HEK293T (cell line): ENCODE data around the gene RAB3B.

Experiments
- CTCF ChIA-PET: fragments of 350-600 bp; formaldehyde crosslinking; extraction: SDS; loops from one replicate; lab custom pipeline; 2021; ENCODE audit warnings: antibody characterized with exemption, inconsistent platforms; lab: Yijun Ruan, JAX
- POLR2A ChIA-PET: fragments of 350-600 bp; formaldehyde crosslinking; extraction: SDS; loops from one replicate; lab custom pipeline; 2020; ENCODE audit warnings: antibody characterized with exemption, inconsistent platforms; lab: Yijun Ruan, JAX
- DNase-seq: peaks from one replicate; pipeline ENCODE4 v3.0.0; 2012; ENCODE audit warnings: mixed read lengths; ENCODE audit errors: extremely low spot score
- ARNT ChIP-seq: fragments of 450-650 bp; IDR thresholded peaks from 2 replicates; pipeline ENCODE4 v1.6.1; 2017; ENCODE audit warnings: mild to moderate bottlenecking
- BHLHE40 ChIP-seq: fragments of 450-650 bp; IDR thresholded peaks from 2 replicates; pipeline ENCODE4 v1.6.1; 2016; ENCODE audit warnings: mild to moderate bottlenecking, moderate library complexity, borderline replicate concordance
- CTBP1 ChIP-seq: fragments of 450-650 bp; IDR thresholded peaks from 2 replicates; pipeline ENCODE4 v1.6.1; 2016; ENCODE audit warnings: borderline replicate concordance
- ELF4 ChIP-seq: fragments of 450-650 bp; IDR thresholded peaks from 2 replicates; pipeline ENCODE4 v1.6.1; 2017; ENCODE audit warnings: antibody characterized with exemption
- FOXA1 ChIP-seq: fragments of 450-650 bp; IDR thresholded peaks from 2 replicates; pipeline ENCODE4 v1.6.1; 2016; ENCODE audit warnings: mild to moderate bottlenecking
- FOXK2 ChIP-seq: fragments of 450-650 bp; IDR thresholded peaks from 2 replicates; pipeline ENCODE4 v1.6.1; 2016; ENCODE audit warnings: mild to moderate bottlenecking
- FOXM1 ChIP-seq: fragments of 450-650 bp; IDR thresholded peaks from 2 replicates; pipeline ENCODE4 v1.6.1; 2017; ENCODE audit warnings: mild to moderate bottlenecking, borderline replicate concordance
- HDGF ChIP-seq: fragments of 450-650 bp; IDR thresholded peaks from 2 replicates; pipeline ENCODE4 v1.6.1; 2017; ENCODE audit warnings: antibody characterized with exemption, borderline replicate concordance
- L3MBTL2 ChIP-seq: fragments of 450-650 bp; conservative IDR thresholded peaks from 2 replicates; pipeline ENCODE4 v1.6.1; 2016; ENCODE audit warnings: mild to moderate bottlenecking
- LEF1 ChIP-seq: fragments of 450-650 bp; IDR thresholded peaks from 2 replicates; pipeline ENCODE4 v1.6.1; 2017; ENCODE audit warnings: mild to moderate bottlenecking, borderline replicate concordance
- NFRKB ChIP-seq: fragments of 450-650 bp; IDR thresholded peaks from 2 replicates; pipeline ENCODE4 v1.6.1; 2016; ENCODE audit warnings: mild to moderate bottlenecking, moderate library complexity
- SP1 ChIP-seq: fragments of 450-650 bp; IDR thresholded peaks from 2 replicates; pipeline ENCODE4 v1.6.1; 2017
- SUZ12 ChIP-seq: fragments of 450-650 bp; IDR thresholded peaks from 2 replicates; pipeline ENCODE4 v1.6.1; 2016; ENCODE audit warnings: mild to moderate bottlenecking
- TARDBP ChIP-seq: fragments of 450-650 bp; IDR thresholded peaks from 2 replicates; pipeline ENCODE4 v1.6.1; 2016
- ZNF384 ChIP-seq: fragments of 450-650 bp; IDR thresholded peaks from 2 replicates; pipeline ENCODE4 v1.6.1; 2016
- TF ChIP-seq, protein P1 (sequence below): fragments of 450-650 bp; IDR thresholded peaks from 2 replicates; pipeline ENCODE4 v1.6.1; 2016

Gene RAB3B

DNA sequence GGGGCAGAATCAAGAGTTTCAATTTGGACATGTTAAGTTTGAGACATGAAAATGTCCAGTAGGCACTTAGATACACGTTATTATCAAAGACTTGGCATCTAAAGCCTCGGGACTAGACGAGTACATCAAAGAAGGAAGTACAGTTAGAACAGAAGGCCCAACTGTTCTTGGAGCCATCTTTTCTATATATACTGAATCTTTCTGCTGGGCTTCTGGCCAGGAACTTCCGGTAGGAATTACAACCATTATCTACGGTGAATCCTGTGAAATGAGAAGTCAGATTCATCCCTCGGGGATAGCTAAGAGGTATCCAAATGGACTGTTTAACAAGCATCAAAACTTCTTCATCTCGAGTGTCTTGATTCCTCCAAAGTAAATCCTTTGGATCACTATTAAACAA is 77.6 kb downstream of the RAB3B start:
- ChIA-PET POLR2A (no interaction called here), CTCF (no interaction called here)
- DNase-seq = no peak
- TF ChIP-seq NFRKB = no peak
- no peak for TF ChIP-seq BHLHE40
- TF ChIP-seq ZNF384 = no peak
- TF ChIP-seq SUZ12 = no peak
- no peak for TF ChIP-seq FOXK2
- TF ChIP-seq ARNT = no peak
- TF ChIP-seq FOXM1 = no peak
- TF ChIP-seq CTBP1 = no peak
- TF ChIP-seq ELF4 = no peak
- no peak for TF ChIP-seq SP1

DNA sequence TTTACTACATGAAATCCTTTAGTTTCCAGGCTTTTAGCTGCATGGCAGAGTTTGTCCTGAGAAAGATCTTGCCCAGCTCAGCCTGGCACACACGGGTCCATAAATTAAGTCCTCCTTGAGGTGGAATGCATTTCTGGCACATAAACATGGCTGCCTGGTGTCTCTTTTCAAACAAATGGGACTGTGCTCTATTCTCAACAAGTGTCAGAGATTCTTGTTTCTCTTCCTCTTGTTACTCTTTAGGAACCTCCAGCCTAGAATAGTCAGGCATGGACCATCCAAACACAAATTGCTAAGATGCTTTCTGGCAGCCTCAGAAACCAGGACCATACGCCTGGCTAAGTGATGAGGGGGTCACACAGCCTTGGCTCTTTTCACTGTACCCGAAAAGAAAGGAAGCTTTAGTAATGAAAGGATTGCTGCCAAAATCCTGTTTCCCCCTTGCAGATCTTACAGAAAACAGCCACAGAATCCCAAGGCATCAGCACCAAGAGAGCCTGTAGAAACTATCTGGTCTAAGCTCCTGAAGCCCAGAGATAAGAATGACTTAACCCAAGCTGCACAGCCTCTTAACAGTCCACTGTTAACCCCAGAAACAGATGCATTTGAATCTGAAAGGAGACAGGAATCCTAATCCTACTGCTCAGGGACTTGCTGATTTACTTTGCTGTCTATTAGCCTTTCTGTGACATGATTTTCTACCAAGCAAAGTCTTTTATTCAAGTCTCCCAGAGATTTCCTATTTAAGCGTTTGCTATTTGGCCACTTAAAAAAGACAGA is 80.1 kb downstream of the RAB3B start:
- DNase-seq = no peak
- POLR2A ChIA-PET = no interaction called here
- CTCF ChIA-PET = no interaction called here
- no peak for TF ChIP-seq FOXM1
- TF ChIP-seq SP1 = no peak
- TF ChIP-seq TARDBP = no peak
- no peak for TF ChIP-seq ARNT
- no peak for TF ChIP-seq HDGF
- TF ChIP-seq, protein P1, sequence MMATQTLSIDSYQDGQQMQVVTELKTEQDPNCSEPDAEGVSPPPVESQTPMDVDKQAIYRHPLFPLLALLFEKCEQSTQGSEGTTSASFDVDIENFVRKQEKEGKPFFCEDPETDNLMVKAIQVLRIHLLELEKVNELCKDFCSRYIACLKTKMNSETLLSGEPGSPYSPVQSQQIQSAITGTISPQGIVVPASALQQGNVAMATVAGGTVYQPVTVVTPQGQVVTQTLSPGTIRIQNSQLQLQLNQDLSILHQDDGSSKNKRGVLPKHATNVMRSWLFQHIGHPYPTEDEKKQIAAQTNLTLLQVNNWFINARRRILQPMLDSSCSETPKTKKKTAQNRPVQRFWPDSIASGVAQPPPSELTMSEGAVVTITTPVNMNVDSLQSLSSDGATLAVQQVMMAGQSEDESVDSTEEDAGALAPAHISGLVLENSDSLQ = no peak
- TF ChIP-seq LEF1 = no peak
- TF ChIP-seq ELF4 = no peak
- TF ChIP-seq L3MBTL2 = no peak

- ChIA-PET POLR2A (no interaction called here), CTCF (no interaction called here)
- no peak for DNase-seq
- TF ChIP-seq FOXM1 = no peak
- no peak for TF ChIP-seq SUZ12
- no peak for TF ChIP-seq SP1
- no peak for TF ChIP-seq FOXK2
- TF ChIP-seq TARDBP = no peak
- TF ChIP-seq, protein P1 = no peak
- TF ChIP-seq L3MBTL2 = no peak
- TF ChIP-seq FOXA1 = no peak
- TF ChIP-seq LEF1 = no peak
- no peak for TF ChIP-seq BHLHE40
Observed at GRCh38 chr1:51908499-51908898, 82.0 kb downstream of the RAB3B start.

GRCh38 chr1:51907079-51907702 is 83.3 kb downstream of the RAB3B start:
- no peak for TF ChIP-seq SUZ12
- no peak for TF ChIP-seq CTBP1
- TF ChIP-seq BHLHE40 = no peak
- ChIA-PET CTCF (interaction anchor here (0.6 kb wide), 1 partner anchor 10 kb away, joined by 3 read pairs; no protein-coding TSS in a partner anchor), POLR2A (no interaction called here)
- DNase-seq = no peak

DNA sequence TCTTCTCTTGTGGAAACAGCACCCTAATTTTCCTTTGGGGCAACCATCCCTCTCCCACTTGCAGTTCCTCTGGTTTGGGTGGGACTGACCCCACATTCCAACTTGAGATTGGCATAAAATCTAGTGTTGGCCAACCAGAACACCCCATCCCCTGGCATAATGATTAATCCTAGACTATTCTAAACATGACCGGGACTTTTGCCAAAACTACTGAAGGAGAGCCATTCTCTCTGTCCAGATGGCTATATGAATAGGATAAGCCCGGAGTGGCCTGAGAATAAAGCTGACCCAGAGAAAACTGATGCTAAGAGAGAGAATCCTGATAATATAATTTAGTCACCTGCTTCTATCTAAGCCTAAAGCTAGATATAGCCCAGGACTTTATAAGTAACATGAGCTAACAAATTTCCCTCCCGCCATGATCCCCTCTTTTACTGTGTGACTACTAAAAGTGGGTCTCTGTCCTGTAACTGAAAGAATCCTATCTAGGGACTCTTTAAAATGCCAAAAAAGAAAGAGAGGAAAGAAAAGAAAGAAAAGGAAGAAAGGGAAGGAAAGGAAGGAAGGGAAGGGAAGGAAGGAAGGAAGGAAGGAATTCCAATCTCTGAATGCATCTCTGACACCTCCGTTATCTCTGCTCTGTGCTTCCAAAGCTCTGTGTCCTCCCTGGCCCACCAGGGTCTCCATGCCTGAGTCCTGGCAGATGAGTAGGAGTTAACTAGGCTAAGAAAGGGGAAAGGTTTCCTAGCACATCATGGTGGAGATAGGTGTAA is 84.0 kb downstream of the RAB3B start:
- ChIA-PET CTCF (interaction anchor here (0.6 kb wide), 1 partner anchor 10 kb away, joined by 3 read pairs; no protein-coding TSS in a partner anchor), POLR2A (no interaction called here)

GRCh38 chr1:51902456-51902855 is 88.0 kb downstream of the RAB3B start:
- no peak for DNase-seq

More for the DNA sequence above, 84.0 kb downstream of the RAB3B start:
- TF ChIP-seq ZNF384 = no peak
- no peak for TF ChIP-seq FOXA1
- TF ChIP-seq SUZ12 = no peak
- TF ChIP-seq ARNT = no peak
- TF ChIP-seq SP1 = no peak
- no peak for TF ChIP-seq L3MBTL2
- no peak for TF ChIP-seq LEF1
- TF ChIP-seq, protein P1 = no peak
- DNase-seq = no peak

More at GRCh38 chr1:51902456-51902855, 88.0 kb downstream of the RAB3B start:
- TF ChIP-seq L3MBTL2 = no peak
- TF ChIP-seq FOXK2 = no peak
- TF ChIP-seq HDGF = no peak
- TF ChIP-seq ELF4 = no peak
- TF ChIP-seq, protein P1 = no peak
- CTCF ChIA-PET = no interaction called here
- POLR2A ChIA-PET = no interaction called here
